GM18502 (cell line): ENCODE data around the gene MTG1.

ENCODE experiments used
- ATAC-seq: cut with Tn5 transposase; IDR thresholded peaks from one replicate; pipeline ENCODE4 v1.9.1; 2021; ENCODE audit warnings: mild to moderate bottlenecking; ENCODE audit not compliant: unreplicated experiment, poor library complexity

Gene MTG1

GRCh38 chr10:133444342-133445267 lies 50.6 kb downstream of the MTG1 start:
- no peak for ATAC-seq

- ATAC-seq = no peak
These were observed 51.3 kb downstream of the MTG1 start for GRCh38 chr10:133445268-133445732.

DNA sequence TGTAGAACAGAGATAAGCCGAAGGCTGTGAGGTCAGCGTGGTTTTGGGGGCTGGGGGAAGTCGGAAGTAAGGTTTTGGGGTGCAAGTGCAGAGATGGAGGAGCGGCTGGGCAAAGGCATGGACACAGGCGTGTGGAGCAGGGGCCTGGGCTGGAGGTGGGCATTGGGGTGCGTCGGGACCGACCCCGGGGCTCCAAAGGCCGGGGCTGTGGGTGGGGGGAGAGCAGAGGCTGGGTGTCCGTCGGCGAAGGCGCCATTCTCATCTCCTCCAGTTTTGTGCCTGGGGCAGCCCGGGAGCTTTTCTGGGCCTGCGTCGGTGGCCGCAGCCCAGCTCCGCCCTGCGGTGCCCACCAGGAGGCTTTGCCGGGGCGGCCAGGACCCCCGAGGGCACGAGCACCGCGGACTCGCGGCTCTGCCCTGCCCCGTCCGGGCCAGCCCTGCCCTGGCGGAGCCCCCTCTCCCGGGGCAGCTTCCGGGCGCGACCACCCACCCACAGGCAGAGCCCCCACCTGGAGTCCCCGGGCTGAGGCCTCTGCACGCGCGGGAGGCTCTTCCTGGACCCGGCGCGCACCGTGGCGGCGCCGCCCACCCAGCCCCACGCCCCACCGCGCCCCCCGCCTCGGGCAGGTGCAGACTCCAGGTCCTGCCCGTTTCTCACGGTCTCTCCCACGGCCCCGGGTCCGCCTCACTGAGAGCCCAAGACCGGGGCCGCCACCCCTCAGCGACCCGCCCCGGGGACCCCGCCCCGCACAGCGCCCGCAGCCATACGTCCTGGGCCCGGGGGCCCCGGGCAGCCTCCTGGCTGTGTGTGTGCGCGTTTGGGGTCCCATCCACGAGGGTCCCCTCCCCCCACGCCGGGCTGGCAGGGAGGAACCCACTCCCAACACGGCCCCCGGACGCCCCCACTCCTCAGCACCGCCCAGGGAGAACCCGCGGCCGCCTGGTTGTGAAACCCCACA lies 52.1 kb downstream of the MTG1 start:
- no peak for ATAC-seq

- ATAC-seq = no peak
These were observed 53.0 kb downstream of the MTG1 start for GRCh38 chr10:133446979-133447378.

GRCh38 chr10:133448120-133448519 lies 54.2 kb downstream of the MTG1 start:
- no peak for ATAC-seq

DNA sequence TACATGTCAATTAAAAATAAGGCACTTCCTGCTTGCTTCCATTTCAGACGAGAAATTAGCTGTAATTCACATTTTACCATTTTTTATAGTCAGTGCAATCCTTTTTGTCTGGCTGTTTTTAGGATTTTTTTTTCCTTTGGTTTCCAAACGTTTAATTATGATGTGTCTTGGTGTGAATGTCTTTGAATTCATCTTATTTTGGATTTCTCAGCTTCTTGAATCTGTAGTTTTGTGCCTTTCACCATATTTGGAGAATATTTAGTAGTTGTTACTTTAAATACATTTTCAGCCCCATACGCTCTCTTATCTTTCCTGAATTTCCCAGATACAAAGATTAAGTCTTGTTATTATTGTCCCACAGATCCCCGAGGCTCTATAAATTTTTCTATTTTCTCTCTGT lies 57.4 kb downstream of the MTG1 start:
- no peak for ATAC-seq

DNA sequence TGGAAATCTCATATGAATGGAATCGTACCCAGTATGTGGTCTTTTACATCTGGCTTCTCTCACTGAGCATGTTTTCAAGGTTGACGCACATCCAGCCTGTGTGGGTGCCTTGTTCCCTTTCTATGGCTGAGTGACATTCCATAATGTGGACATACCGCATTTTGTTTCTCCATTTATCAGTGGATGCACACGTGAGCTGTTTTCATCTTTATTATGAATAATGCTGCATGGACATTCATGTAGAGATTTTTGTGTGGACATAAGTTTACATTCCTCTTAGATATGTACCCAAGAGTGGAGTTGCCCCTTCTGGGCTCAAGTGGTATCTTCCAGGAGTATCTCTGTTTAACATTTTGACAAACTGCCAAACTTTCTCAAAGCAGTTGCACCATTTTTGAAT lies 58.5 kb downstream of the MTG1 start:
- ATAC-seq = no peak

DNA sequence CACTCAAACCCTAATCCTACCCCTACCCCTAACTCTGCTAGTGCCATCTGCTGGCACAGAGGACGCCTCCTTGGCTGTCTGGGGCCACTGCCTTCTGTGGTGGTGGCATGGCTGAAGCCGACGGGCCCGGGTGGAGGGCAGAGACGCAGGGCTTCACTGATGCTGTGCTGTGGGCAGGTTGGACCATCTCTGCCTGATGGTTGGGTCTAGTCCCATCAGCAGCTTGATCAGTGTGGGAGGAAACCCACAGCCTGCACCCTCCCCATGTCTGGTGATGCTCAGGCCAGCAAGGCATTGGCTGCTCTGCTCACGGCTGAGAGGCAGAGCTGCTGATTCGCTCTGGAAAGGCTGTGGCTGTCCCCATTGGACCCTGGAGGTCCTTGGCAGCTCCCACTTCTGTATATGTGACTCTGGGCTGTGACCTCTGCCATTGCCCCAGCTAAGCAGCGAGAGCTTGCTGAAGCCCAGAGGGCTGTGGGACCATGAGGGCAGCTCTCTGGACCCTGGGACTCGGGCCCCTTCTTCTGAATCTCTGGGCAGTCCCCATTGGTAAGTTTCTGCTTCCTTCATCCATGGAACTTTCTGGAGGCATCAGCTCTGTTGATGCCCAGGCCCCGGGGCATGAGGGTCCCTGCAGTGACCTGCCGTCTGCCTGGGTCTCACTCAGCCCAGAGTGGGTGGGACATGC lies 59.7 kb downstream of the MTG1 start, which contains the start of gene SCART1:
TSS of gene SCART1 (plus strand) at position 430 of the 688 bp plus-strand sequence. CDS start at position 483, 53 bp downstream.
- no peak for ATAC-seq

- no peak for ATAC-seq
These were observed 60.4 kb downstream of the MTG1 start for GRCh38 chr10:133454204-133454893.

DNA sequence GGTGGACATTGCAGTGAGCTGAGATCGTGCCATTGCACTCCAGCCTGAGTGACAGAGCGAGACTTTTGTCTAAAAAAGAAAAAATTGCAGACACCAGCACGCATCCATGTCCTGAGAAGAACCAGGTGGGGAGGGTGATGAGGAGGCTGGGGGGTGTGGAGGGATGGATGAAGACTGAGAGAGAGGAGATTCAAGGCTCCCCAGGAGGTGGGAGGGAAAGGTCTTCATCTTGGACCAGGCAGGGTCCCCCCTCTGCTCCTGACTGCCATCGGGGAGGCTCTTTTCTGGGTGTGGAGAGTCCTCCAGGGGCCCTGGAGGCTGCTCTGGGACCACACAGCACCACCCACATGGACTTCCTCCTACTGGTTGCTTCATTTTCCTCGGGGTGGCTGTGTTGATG lies 61.2 kb downstream of the MTG1 start:
- ATAC-seq = no peak

- no peak for ATAC-seq
These were observed 61.7 kb downstream of the MTG1 start for GRCh38 chr10:133455611-133456031.

DNA sequence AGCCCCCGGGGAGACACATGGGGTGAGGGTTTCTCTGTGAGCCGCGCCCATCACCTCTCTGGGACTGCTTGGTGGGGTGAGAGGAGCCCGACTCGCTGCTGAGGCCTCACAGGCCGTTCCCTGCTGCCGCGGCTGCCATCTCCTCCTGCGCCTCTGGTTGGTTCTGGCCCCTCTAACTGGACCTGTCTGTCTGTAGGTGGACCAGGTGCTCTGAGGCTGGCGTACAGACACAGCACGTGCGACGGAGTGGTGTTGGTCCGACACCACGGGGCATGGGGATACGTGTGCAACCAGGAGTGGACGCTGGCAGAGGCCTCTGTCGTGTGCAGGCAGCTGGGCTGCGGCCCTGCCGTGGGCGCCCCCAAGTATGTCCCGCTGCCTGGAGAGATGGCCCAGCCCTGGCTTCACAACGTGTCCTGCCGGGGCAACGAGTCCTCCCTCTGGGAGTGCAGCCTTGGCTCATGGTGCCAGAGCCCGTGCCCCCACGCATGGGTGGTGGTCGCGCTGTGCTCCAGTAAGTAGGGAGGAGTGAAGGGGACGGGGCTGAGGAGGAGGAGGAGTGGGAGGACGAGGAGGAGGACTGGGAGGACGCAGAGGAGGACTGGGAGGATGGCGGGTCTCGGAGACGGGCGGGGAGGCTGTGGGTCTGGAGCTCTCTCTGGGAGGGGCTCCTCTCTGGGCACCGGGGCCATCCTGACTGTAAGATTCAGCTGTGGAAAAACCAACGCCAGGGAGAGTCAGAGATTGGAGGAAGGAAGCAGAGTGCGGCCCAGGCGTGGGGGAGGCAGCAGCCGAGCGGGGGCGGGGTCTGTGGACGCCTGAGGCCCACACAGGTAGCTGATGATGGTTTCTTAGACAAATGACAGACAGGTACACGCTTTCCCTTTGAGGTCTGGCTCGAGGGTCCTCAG lies 62.3 kb downstream of the MTG1 start:
- ATAC-seq = no peak

DNA sequence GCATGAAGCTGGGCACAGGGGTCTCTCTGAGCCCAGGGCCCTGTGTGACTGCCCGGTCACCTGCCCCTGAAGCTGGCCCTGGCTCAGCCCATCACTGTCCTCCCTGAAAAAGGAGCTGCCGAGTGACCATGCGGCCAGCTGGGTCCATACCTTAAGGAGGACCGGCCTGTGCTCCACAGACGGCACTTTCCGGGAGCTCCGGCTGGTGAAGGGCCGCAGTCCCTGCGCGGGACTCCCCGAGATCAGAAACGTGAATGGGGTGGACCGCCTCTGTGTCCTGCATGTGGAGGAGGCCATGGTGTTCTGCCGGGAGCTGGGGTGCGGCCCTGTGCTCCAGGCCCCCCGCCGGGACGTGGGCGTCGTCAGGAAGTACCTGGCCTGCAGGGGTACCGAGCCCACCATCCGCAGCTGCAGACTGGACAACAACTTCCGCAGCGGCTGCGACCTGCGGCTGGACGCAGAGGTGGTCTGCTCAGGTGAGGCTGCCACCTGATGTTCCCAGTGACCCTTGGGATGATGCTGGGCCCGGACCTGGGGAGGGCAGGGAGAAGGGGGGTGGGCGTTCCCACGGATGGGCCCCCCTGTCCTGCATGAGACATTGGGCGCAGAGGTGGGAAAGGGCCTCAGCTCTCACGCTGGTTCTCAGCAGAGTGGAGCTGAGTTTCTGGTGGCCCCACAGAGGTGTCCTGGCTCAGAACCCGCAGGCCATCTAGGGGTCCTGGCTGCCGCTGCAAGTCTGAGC lies 63.3 kb downstream of the MTG1 start:
- ATAC-seq = no peak

GRCh38 chr10:133458021-133458709 lies 64.2 kb downstream of the MTG1 start:
- ATAC-seq = no peak

DNA sequence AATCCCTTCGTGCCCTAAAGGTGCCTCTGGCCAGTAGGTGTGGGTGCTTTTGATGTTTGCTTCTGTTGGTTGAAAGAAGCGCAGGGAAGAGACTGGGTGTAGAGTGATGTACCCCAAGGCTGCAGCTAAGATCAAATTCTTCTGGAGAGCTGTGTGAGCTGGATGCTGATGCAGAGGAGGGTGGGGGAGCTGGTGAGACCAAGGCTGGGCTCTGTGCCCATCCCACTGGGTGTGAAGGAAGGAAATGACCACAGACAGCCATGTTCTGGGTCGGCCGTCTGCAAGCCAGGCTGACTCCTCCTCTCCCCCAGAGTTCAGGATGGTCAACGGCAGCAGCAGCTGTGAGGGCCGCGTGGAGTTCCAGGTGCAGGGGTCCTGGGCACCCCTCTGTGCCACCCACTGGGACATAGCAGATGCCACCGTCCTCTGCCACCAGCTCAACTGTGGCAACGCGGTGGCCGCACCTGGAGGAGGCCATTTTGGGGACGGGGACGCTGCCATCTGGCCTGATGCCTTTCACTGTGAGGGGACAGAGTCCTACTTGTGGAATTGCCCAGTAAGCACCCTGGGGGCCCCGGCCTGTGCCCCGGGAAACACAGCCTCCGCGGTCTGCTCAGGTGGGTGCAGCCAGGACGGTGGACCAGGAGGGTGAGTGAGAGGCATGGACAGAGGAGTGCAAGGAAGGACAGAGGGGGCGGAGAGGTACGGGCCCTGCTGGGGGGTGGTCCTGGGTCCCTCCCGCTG lies 64.9 kb downstream of the MTG1 start:
- no peak for ATAC-seq

DNA sequence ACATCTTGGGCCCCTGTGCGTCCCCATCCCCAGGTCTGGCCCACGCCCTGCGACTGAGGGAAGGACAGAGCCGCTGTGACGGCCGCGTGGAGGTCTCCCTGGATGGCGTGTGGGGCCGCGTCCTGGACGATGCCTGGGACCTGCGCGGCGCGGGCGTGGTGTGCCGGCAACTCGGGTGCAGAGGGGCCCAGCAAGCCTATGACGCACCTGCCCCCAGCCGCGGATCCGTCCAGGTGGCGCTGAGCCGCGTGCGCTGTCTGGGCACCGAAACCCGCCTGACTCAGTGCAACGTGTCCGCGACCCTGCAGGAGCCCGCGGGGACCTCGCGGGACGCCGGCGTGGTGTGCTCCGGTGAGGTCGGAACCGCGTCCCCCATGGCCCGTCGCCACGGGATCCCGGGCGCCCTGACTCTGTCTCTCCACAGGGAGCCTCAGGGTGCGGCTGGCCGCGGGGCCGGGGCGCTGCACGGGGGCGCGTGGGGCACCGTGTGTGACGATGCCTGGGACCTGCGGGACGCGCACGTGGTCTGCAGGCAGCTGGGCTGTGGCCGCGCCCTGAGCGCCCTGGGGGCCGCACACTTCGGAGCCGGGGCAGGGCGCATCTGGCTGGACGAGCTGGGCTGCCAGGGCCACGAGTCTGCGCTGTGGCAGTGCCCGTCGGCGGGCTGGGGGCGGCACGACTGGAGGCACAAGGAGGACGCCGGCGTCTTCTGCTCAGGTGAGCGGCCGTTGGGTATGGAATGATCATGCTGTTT lies 65.7 kb downstream of the MTG1 start:
- no peak for ATAC-seq
